Activated CD8-positive, alpha-beta memory T cell treated with anti-CD3 and anti-CD28 coated beads for 48 hours (primary cell): ENCODE results near the gene GTPBP10.
"Not testable (repeated sequence)": the region's sequence is repeated elsewhere in the genome, so short reads cannot be mapped to it uniquely, and the experiment has no call there.

Experiments
- DNase-seq, 3 experiments: peaks; one replicate each; pipeline ENCODE4 v3.0.0-alpha.2; 2020; ENCODE audit warnings: low read depth in 2 of 3, low spot score in 2 of 3

GTPBP10 gene

DNA sequence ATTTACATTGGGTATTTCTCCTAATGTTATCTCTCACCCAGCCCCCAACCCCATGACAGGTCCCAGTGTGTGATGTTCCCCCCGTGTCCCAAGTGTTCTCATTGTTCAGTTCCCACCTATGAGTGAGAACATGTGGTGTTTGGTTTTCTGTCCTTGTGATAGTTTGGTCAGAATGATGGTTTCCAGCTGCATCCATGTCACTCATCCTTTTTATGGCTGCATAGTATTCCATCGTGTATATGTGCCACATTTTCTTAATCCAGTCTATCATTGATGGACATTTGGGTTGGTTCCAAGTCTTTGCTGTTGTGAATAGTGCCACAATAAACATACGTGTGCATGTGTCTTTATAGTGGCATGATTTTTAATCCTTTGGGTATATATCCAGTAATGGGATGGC lies 3.5 kb downstream of the GTPBP10 start:
- DNase-seq: not testable (repeated sequence)

DNA sequence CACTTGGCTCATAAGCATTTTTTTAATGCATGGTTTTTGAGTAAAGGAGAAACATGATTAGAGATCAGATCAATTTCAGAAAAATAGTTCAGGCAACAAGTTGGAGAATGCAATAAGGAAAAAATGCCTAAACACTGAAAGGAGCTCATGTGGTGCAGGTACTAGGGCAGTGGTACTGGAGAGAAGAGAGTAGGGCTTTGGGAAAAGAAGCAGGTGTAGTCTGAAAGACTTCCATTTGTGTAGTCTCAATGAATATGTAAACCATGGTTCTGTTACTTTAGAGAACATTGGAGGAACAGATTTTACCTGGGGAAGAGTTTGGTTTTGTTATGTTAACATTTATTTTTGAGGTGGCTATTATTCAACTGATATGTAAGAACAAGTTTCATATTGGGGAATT lies 5.5 kb downstream of the GTPBP10 start:
- DNase-seq: no peak

- no peak for DNase-seq
Measured at GRCh38 chr7:90383422-90383821, 36.9 kb downstream of the GTPBP10 start.

GRCh38 chr7:90383861-90384260 lies 37.3 kb downstream of the GTPBP10 start:
- no peak for DNase-seq

- DNase-seq: no peak
Measured at GRCh38 chr7:90384433-90384832, 37.9 kb downstream of the GTPBP10 start.

DNA sequence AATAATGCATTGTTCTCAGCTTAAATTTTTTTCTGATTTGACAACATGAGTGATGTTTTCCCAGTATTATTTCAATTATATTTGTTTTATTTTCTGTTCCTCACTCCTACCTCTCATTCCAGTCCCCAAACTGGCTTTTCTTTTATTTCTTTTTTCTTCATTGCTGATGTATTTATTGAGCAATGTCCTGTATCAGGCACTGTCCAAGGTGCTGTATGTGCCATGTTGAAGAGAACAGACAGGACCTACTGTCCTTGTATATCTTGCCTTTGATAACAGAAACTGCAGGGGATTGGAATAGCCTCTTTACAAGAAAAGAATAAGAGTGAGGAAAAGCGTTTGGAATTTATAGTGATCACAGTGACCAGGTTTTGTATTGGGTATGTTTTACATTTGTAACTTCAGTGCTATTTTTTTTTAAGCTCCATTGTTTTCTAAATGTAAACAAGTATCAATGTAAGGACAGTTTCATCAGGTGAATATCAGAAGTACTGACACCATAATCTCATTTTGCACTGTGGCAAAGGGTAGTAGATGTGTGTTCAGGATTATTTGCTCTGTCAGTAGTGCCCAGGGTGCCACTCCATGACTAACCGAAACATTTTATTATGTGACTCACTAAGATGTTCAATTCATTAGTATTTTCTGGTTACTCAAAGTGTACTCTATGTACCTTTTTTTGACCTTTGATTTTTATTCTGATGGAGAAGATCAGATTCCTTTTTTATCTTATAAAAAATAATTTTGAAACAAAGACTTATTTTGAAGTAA lies 41.1 kb downstream of the GTPBP10 start:
- no peak for DNase-seq

DNA sequence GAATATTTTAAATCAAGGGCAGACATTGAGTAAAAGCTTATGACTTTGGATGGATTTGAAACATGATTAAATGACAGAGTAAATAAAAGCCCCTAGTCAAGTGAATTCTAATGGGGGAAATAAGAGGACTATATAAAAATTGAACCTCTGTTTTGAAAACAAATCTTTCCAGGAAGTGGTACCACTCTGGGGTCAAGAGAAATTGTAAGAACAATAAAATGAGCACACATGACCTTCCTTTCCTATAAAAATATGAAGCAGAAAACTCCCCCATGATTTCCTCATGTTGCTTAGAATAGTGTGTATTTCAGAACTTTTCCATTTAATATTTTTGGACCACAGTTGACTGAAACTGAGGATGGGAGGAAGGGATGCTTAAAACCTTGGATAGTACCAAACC lies 44.4 kb downstream of the GTPBP10 start:
- no peak for DNase-seq

DNA sequence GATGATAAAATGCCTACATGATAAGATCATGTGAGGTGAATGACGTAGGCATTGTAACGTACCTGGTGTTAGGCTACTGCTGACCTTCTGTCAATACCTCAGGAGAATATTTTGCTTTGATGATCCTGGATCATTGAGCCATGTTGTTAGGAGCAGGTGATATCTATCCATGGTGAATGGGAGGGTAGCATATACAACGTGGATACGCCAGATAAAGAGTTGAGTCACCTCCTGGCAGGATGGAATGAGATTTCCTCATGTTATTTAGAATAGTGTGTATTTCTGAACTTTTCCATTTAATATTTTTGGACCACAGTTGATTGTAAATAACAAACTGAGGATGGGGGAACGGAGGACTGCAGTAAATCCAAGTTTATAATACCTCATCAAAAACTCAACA lies 45.0 kb downstream of the GTPBP10 start:
- DNase-seq: no peak

DNA sequence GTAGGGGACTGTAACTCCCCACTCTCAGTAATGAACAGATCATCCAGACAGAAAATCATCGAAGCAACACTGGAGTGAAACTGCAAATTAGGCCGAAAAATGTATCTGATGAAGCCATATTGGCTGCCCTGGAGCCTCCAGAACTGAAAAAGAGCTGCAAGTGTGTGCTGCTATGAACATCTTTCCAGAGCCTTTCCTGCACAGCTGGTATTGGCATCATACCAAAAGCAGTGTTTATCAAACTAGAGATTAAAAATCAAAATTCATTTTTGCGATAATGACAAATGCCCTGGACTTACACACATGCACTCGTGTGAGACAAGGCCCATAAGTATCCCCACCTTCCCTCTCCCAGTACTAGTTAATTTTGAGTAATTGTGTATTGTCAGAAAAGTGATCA lies 49.9 kb downstream of the GTPBP10 start:
- no peak for DNase-seq

GRCh38 chr7:90401989-90402388 lies 55.5 kb downstream of the GTPBP10 start:
- no peak for DNase-seq

DNA sequence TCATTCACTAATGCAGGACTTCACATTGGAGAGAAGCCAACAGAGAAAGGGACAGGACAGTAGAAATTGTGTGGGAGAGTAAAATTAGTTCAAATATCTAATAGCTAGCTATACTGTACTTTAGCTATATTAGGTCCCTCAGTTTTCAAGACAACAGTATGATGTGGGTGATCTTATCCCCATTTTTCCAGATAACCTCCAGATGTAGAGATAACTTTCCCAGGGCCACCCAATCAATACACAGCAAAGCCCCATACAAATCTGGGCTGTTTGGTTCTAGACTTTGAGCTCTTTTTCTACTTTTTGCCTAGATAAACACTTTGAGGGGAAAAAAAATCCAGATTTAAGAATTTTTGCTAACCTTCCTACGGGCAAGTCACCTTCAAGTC lies 56.3 kb downstream of the GTPBP10 start:
- DNase-seq: no peak

GRCh38 chr7:90403174-90404113 lies 56.9 kb downstream of the GTPBP10 start, which contains the start of gene CLDN12:
TSS of gene CLDN12 (plus strand) at chr7:90403461. CDS start at chr7:90412677, 9,216 bp downstream.
- peak; percentile 13 to 51 (median 51) for DNase-seq

DNA sequence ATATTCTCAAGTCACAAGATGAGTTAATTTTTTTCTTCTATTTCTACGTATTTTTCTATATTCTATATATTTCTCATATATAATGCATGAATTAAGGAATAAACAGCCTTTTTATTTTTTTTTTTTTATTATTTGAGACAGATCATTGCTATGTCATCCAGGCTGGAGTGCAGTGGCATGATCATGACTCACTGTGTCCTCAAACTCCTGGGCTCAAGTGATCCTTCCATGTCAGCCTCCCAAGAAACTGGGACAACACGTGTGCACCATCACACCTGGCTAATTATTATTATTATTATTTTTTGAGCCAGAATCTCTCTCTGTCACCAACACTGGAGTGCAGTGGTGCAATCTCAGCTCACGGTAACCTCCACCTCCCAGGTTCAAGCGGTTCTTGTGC lies 58.3 kb downstream of the GTPBP10 start:
- DNase-seq: no peak

- no peak for DNase-seq
Measured at GRCh38 chr7:90407484-90407821, 60.9 kb downstream of the GTPBP10 start.

DNA sequence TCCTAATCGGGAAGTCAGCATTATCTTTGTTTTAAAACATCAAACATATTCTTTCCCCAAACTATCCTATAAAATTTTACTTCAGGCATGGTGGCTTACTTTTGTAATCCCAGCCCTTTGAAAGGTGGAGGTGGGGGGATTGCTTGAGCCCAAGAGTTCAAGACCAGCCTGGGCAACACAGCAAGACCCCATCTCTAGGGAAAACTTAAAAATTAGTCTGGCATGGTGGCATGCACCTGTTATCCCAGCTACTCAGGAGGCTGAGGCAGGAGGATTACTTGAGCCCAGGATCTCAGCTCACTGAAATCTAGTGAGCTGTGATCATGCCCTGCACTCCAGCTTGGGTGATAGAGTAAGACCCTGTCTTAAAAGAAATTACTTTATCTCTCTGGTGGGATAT lies 61.6 kb downstream of the GTPBP10 start:
- DNase-seq: no peak

DNA sequence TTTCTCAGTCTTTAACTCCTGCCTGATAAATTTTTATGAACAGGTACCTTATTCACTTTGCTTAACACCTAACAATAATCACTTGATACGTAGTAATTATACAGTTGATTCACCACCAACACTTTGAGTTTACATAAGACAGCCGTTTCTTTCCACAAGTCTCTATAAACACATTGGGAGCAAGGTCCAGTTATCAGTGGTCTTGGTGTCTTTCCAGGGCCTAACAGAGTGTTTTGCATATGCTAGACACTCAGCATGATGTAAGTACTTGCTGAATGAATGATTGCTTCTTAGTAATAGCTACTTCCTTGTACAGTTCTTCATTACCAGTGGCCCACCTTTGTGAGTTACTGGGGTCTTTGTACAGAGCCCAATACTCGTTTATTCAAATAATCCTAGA lies 63.2 kb downstream of the GTPBP10 start:
- DNase-seq: no peak

- DNase-seq: no peak
Measured at GRCh38 chr7:90411510-90411909, 65.0 kb downstream of the GTPBP10 start.

DNA sequence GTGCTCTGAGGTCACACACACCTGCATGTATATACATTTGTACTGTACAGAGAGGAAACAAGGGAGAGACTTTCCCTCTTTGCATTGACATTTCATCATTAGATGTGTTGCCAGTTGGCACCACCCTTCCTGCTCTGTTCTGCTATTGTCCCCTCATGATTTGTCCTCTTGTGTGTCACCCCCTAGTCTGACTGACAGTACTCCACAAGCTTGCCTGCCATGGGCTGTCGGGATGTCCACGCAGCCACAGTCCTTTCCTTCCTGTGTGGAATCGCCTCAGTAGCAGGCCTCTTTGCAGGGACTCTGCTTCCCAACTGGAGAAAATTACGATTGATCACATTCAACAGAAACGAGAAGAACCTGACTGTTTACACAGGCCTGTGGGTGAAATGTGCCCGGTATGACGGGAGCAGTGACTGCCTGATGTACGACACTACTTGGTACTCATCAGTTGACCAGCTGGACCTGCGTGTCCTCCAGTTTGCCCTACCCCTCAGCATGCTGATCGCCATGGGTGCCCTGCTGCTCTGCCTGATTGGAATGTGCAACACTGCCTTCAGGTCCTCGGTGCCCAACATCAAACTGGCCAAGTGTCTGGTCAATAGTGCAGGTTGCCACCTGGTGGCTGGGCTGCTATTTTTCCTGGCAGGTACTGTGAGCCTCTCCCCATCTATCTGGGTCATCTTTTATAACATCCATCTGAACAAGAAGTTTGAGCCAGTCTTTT lies 66.1 kb downstream of the GTPBP10 start:
- no peak for DNase-seq

DNA sequence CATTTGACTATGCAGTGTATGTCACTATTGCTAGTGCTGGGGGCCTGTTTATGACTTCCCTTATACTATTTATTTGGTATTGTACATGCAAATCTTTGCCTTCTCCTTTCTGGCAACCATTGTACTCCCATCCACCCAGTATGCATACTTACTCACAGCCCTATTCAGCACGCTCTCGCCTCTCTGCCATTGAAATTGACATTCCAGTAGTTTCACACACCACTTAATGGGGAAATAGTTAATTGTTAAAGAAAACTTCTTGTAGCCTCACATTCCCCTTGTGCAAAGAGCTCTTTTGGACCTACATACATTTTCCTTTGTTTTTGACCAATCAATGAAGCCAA lies 66.6 kb downstream of the GTPBP10 start:
- DNase-seq: no peak

DNA sequence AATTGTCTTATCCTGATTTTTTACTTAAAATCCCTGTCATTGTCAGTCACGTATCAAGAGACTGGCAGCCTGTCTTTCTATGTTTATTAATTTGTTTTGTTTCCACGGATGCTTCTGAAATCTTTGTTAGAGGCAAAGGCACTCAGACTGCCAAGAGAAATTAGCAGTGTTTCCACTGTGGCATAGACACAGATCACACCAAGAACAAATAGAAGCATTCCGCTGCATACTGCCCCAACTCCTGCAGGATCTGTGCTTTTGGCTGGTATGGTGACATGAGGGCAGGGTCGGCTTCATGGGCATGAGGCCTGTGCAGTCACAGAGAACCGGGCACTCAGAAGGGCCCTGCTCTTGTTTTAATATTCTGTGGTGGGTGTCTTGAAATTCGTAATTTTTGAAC lies 75.1 kb downstream of the GTPBP10 start:
- DNase-seq: no peak

GRCh38 chr7:90424720-90425119 lies 78.2 kb downstream of the GTPBP10 start:
- DNase-seq: no peak

DNA sequence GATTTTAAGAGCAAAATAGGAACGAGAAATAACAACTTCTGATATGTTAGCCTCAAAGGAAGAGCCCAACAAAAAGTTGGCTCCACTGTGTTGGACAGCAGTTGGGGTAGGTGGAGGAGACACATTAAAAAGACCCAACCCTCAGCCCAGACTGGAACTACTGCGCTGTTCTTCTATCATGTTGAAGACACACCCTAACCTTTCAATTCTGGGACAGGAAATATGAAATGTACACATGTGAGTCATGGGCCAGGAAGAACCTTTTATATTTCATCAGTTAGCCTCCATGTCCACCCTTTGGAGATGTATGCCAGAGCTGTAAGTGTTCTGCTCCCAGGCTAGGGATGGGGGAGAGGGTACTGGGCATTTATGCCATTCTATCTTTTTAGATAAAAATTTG lies 78.9 kb downstream of the GTPBP10 start:
- DNase-seq: no peak
